Colonic mucosa (tissue), 4 donors: Measurements from ENCODE around the gene NBEAL2. TPM values are rescaled to one million over a fixed set of nuclear protein-coding genes. Genes with fewer than 3 reads are reported as not detected.
"Not testable (repeated sequence)": the region's sequence is repeated elsewhere in the genome, so short reads cannot be mapped to it uniquely, and the experiment has no call there.

ENCODE experiments used
- DNase-seq: peaks from one replicate; pipeline ENCODE4 v3.0.0-alpha.2; 2020
- H3K27ac ChIP-seq: fragments of 200-600 bp; one replicate; pipeline ENCODE4 v1.8.0; 2021
- H3K27me3 ChIP-seq: fragments of 200-600 bp; one replicate; pipeline ENCODE4 v1.8.0; 2021
- H3K36me3 ChIP-seq: fragments of 200-600 bp; one replicate; pipeline ENCODE4 v1.8.0; 2021
- H3K4me1 ChIP-seq: fragments of 200-600 bp; one replicate; pipeline ENCODE4 v1.8.0; 2021; ENCODE audit warnings: mild to moderate bottlenecking
- H3K4me3 ChIP-seq: fragments of 200-600 bp; one replicate; pipeline ENCODE4 v1.8.0; 2021
- H3K9ac ChIP-seq, 2 donors: one replicate each; pipeline ENCODE4 v1.7.0; 2013; ENCODE audit warnings: control low read depth in 2 of 2, low read depth in 2 of 2, low read length in 2 of 2
- H3K9me3 ChIP-seq: fragments of 200-600 bp; one replicate; pipeline ENCODE4 v1.8.0; 2021
- CTCF ChIP-seq: fragments of 200-600 bp; IDR thresholded peaks from one replicate; pipeline ENCODE4 v1.8.0; 2022; ENCODE audit warnings: antibody characterized with exemption, mild to moderate bottlenecking
- intact Hi-C: fragments of 100-400 bp; cut with DNase I; formaldehyde crosslinking; loops from one replicate; pipeline ENCODE4 v1.14.1; 2022
- total RNA-seq, 2 donors: library from RNA; stranded (reverse); fragmentation: NEBNext Ultra II Directional in 1 of 2; extraction: Animal tissue kit (Norgen Biotek cat#: 25700) in 1 of 2; gene quantifications; one replicate each; pipeline ENCODE4 v1.2.1, GENCODE V29; 2021
- donor health status: healthy.
- donor health status: DM: no; HTN: no; CAD: no.
- donor health status: DM: no; HTN: no; CAD: no.

The NBEAL2 gene
- total RNA-seq, 2 donors from 2014 or later: 40.9 to 106 TPM

GRCh38 chr3:46962427-46962826, 17.0 kb upstream of the NBEAL2 start:
- H3K27ac ChIP-seq: no peak overlapping the region
- no peak for TF ChIP-seq CTCF

GRCh38 chr3:46962990-46963389, 16.5 kb upstream of the NBEAL2 start:
- H3K9ac ChIP-seq: no peak overlapping the region
- peaks cover 17% of the 10 kb centered on the region for H3K4me1 ChIP-seq
- no peak for DNase-seq
- no peaks in the 10 kb centered on the region for H3K36me3 ChIP-seq
- intact Hi-C loops: no loop called here
- H3K27ac ChIP-seq: no peak overlapping the region
- H3K9me3 ChIP-seq: no peaks in the 10 kb centered on the region
- no peak overlapping the region for H3K4me3 ChIP-seq
- no peak for TF ChIP-seq CTCF
- no peaks in the 10 kb centered on the region for H3K27me3 ChIP-seq

More at GRCh38 chr3:46962427-46962826, 17.0 kb upstream of the NBEAL2 start:
- intact Hi-C loops: no loop called here
- no peak overlapping the region for H3K4me3 ChIP-seq
- DNase-seq: no peak
- peaks cover 17% of the 10 kb centered on the region for H3K4me1 ChIP-seq
- no peaks in the 10 kb centered on the region for H3K27me3 ChIP-seq
- H3K36me3 ChIP-seq: no peaks in the 10 kb centered on the region
- H3K9me3 ChIP-seq: no peaks in the 10 kb centered on the region
- no peak overlapping the region for H3K9ac ChIP-seq

GRCh38 chr3:46964038-46964590, 15.4 kb upstream of the NBEAL2 start:
- intact Hi-C loops, H3K36me3 ChIP-seq, DNase-seq, H3K9me3 ChIP-seq, H3K9ac ChIP-seq, H3K27ac ChIP-seq, H3K4me3 ChIP-seq, H3K27me3 ChIP-seq: not testable (repeated sequence)
- H3K4me1 ChIP-seq: peaks cover 11% of the 10 kb centered on the region

DNA sequence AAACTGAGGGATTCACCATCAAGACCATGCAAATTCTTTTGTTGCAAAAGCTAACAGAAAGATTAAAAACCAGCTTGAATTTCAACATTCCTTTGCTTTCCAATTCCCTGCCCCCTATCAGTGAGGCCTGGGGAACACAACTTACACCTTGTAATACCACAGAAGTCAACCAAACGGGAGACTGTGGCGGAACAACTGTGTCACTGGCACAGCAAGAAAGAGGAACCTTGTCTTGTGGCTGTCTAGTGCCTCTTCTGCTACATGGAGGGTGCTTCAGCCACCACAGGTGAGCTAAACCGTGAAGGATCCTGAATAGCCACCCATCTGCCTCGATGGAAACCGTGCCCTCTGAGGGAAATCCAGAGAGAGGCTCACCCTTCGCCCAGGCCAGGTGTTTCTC, 14.3 kb upstream of the NBEAL2 start:
- DNase-seq: no peak
- no peak for TF ChIP-seq CTCF
- H3K27me3 ChIP-seq: no peaks in the 10 kb centered on the region
- H3K27ac ChIP-seq: no peak overlapping the region
- no peaks in the 10 kb centered on the region for H3K36me3 ChIP-seq
- intact Hi-C loops: no loop called here
- peaks cover 1% of the 10 kb centered on the region for H3K4me1 ChIP-seq
- H3K4me3 ChIP-seq: no peak overlapping the region
- no peaks in the 10 kb centered on the region for H3K9me3 ChIP-seq
- no peak overlapping the region for H3K9ac ChIP-seq

DNA sequence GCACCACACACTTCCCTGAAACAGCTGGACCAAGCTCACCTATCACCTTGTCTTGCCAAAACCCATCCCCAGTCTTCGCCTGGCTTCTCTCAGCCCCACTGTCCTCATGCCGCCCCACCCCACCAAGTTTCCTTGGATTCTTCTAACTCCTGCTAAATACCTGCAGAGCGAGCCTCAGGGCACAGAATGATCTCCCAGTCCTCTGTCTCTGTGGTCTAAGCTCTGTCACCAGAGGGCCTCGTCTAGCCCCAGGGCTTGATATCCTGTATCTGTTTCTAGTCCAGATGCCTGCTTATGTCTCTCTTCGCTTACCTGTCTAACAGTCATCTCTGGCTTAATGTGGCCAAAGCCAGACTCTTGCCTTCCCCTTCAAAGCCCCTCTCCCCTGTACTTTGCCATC, 12.7 kb upstream of the NBEAL2 start:
- Histone ChIP-seq H3K27me3 (no peaks in the 10 kb centered on the region), H3K36me3 (no peaks in the 10 kb centered on the region), H3K4me3 (no peak overlapping the region), H3K4me1 (peaks cover 8% of the 10 kb centered on the region), H3K9me3 (no peaks in the 10 kb centered on the region), H3K9ac (no peak overlapping the region), H3K27ac (no peak overlapping the region)
- no peak for TF ChIP-seq CTCF
- no peak for DNase-seq
- intact Hi-C loops: no loop called here

- H3K27me3 ChIP-seq: no peaks in the 10 kb centered on the region
- H3K27ac ChIP-seq: no peak overlapping the region
- H3K9me3 ChIP-seq: no peaks in the 10 kb centered on the region
- peaks cover 9% of the 10 kb centered on the region for H3K4me1 ChIP-seq
- no peak for TF ChIP-seq CTCF
- DNase-seq: no peak
- no peak overlapping the region for H3K4me3 ChIP-seq
- no peak overlapping the region for H3K9ac ChIP-seq
- intact Hi-C loops: no loop called here
- no peaks in the 10 kb centered on the region for H3K36me3 ChIP-seq
These were observed 10.6 kb upstream of the NBEAL2 start for GRCh38 chr3:46968783-46969428.
